ENCODE measurements around the gene ELOVL7. TPM values are rescaled to one million over a fixed set of nuclear protein-coding genes. Genes with fewer than 3 reads are reported as not detected.

ELOVL7 gene
- total and polyA plus RNA-seq, 2 donors (not counting 3 experiments of a cell fraction or from before 2014, with no cell fraction given) = 0.01 to 0.09 TPM

GRCh38 chr5:60703944-60704343 lies 140.1 kb downstream of the ELOVL7 start:
- Histone ChIP-seq H3K4me3 (replicated peaks in 1 of 3; ENCODE audit: insufficient read depth in 1 of 3, low read depth in 1 of 3, low read length in 3 of 3) (no peak overlapping the region), H3K9me1 (replicated peaks; ENCODE audit: control insufficient read depth, extremely low read depth, insufficient read depth, low read length) (no peaks in the 10 kb centered on the region), H3K9me3 (replicated peaks; ENCODE audit: control insufficient read depth, insufficient read depth, low read length) (no peaks in the 10 kb centered on the region), H3K9ac (replicated peaks; ENCODE audit: extremely low read depth, insufficient read depth, low read length) (no peak overlapping the region), H2AFZ (ENCODE audit: low read depth, low read length) (no peak overlapping the region), H3K79me2 (ENCODE audit: control insufficient read depth, insufficient read depth, low read length) (peaks cover 3% of the 10 kb centered on the region), H4K20me1 (replicated peaks; ENCODE audit: control insufficient read depth, extremely low read depth, insufficient read depth, low read length) (no peaks in the 10 kb centered on the region), H3K4me1 (ENCODE audit: control insufficient read depth, extremely low read depth, insufficient read depth, low read length) (peaks cover 12% of the 10 kb centered on the region), H3K4me2 (ENCODE audit: insufficient read depth, low read length) (no peak overlapping the region), H3K27ac (ENCODE audit: insufficient read depth, low read depth, low read length) (no peak overlapping the region), H3K36me3 (ENCODE audit: control insufficient read depth in 2 of 2, extremely low read depth in 1 of 2, insufficient read depth in 2 of 2, low read length in 2 of 2) (no peaks in the 10 kb centered on the region), H3K27me3 (ENCODE audit: control insufficient read depth in 2 of 2, insufficient read depth in 2 of 2, low read length in 2 of 2) (peaks cover 5 to 14% of the 10 kb centered on the region in 2 experiments)
- TF ChIP-seq, protein P1, sequence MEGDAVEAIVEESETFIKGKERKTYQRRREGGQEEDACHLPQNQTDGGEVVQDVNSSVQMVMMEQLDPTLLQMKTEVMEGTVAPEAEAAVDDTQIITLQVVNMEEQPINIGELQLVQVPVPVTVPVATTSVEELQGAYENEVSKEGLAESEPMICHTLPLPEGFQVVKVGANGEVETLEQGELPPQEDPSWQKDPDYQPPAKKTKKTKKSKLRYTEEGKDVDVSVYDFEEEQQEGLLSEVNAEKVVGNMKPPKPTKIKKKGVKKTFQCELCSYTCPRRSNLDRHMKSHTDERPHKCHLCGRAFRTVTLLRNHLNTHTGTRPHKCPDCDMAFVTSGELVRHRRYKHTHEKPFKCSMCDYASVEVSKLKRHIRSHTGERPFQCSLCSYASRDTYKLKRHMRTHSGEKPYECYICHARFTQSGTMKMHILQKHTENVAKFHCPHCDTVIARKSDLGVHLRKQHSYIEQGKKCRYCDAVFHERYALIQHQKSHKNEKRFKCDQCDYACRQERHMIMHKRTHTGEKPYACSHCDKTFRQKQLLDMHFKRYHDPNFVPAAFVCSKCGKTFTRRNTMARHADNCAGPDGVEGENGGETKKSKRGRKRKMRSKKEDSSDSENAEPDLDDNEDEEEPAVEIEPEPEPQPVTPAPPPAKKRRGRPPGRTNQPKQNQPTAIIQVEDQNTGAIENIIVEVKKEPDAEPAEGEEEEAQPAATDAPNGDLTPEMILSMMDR (IDR thresholded peaks at IDR 0.05; ENCODE audit: extremely low read depth in 1 of 2, insufficient read depth in 1 of 2, low read depth in 1 of 2, low read length in 2 of 2) = no peak
- no peak for TF ChIP-seq JUN (IDR thresholded peaks at IDR 0.05; ENCODE audit: borderline replicate concordance, insufficient read depth, insufficient read length, low read depth)
- no peak for TF ChIP-seq MYC (IDR thresholded peaks at IDR 0.05; ENCODE audit: low read depth, low read length)
- no peak for TF ChIP-seq POLR2A (IDR thresholded peaks at IDR 0.05; ENCODE audit: low read depth, low read length)
- TF ChIP-seq, protein P2, sequence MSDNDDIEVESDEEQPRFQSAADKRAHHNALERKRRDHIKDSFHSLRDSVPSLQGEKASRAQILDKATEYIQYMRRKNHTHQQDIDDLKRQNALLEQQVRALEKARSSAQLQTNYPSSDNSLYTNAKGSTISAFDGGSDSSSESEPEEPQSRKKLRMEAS (IDR thresholded peaks at IDR 0.05; ENCODE audit: insufficient read depth, insufficient read length) = no peak
- TF ChIP-seq POLR2AphosphoS5 (IDR thresholded peaks at IDR 0.05; ENCODE audit: insufficient read depth, low read depth, low read length) = no peak
- no peak for TF ChIP-seq FOS (IDR thresholded peaks at IDR 0.05; ENCODE audit: borderline replicate concordance, insufficient read depth, low read length)
- TF ChIP-seq EZH2 (IDR thresholded peaks at IDR 0.05; ENCODE audit: borderline replicate concordance, low read depth, low read length, severe bottlenecking) = no peak
- no peak for TF ChIP-seq GATA2 (IDR thresholded peaks at IDR 0.05; ENCODE audit: insufficient read depth, insufficient read length, low read depth, low read length)
- intact Hi-C loops (cut with micrococcal nuclease) = loop anchor here (10.0 kb wide), 1 partner anchor 141 kb away; the partner anchor contains the start of gene ELOVL7
- ChIA-PET CTCF (interaction anchor here (0.8 to 3.6 kb wide), 2 partner anchors 35 to 110 kb away, joined by 3 to 14 read pairs; no protein-coding TSS in a partner anchor), POLR2A (no interaction called here)
- BruUV-seq (replicated peaks) = no TSS peak
- FAIRE-seq (no peak), DNase-seq (ENCODE audit: low read depth, low spot score) (no peak)
- dilution Hi-C loops (cut with MboI; ENCODE audit: extremely low pct_ligation_motif_present, low sequenced_read_pairs) = no loop called here

Other genes starting within 250 kb of the ELOVL7 start
- 14.2 and 18.7 TPM in 2 replicates for gene DEPDC1B, start 144.1 kb downstream of the ELOVL7 start, total RNA-seq
- 5.1 and 6.7 TPM in 2 replicates for gene DEPDC1B, start 144.1 kb downstream of the ELOVL7 start, polyA plus RNA-seq
- 10.4 and 12.8 TPM in 2 replicates for gene ERCC8, start 100.8 kb upstream of the ELOVL7 start, total RNA-seq
- 10.1 and 11.8 TPM in 2 replicates for gene ERCC8, start 100.8 kb upstream of the ELOVL7 start, polyA plus RNA-seq
- 39.9 and 42.4 TPM in 2 replicates for gene NDUFAF2, start 100.9 kb upstream of the ELOVL7 start, total RNA-seq
- 5.6 and 10.7 TPM in 2 replicates for gene NDUFAF2, start 100.9 kb upstream of the ELOVL7 start, polyA plus RNA-seq